Keratinocyte (primary cell): ENCODE data around the gene WDR27. TPM values are rescaled to one million over a fixed set of nuclear protein-coding genes. Genes with fewer than 3 reads are reported as not detected.

Experiments
- DNase-seq: peaks from one replicate; pipeline ENCODE4 v3.0.0-alpha.2; 2011; ENCODE audit warnings: low read depth, missing footprints, low spot score
- FAIRE-seq: peaks from 2 replicates; lab custom pipeline; 2011; peaks lifted over from hg19 to GRCh38; lab: Jason Lieb, UNC
- H2AFZ ChIP-seq: 2 replicates; pipeline ENCODE4 v1.6.0; 2012; ENCODE audit warnings: low read length, control low read depth, inconsistent platforms; ENCODE audit not compliant: control insufficient read depth
- H3K27ac ChIP-seq: 2 replicates; pipeline ENCODE4 v1.5.1; 2011; ENCODE audit warnings: low read length; ENCODE audit not compliant: control insufficient read depth, insufficient read depth
- H3K27me3 ChIP-seq: 3 replicates; pipeline ENCODE4 v1.6.0; 2011; ENCODE audit warnings: low read length; ENCODE audit not compliant: control insufficient read depth, insufficient read depth; ENCODE audit errors: extremely low read depth
- H3K36me3 ChIP-seq, 2 experiments: 2 replicates in 1 of 2; 3 replicates in 1 of 2; pipeline ENCODE4 v1.5.1; 2011; ENCODE audit warnings: low read length in 2 of 2, mild to moderate bottlenecking in 1 of 2; ENCODE audit not compliant: control insufficient read depth in 2 of 2, insufficient read depth in 2 of 2; ENCODE audit errors: extremely low read depth in 1 of 2
- H3K4me1 ChIP-seq: 3 replicates; pipeline ENCODE4 v1.5.1; 2011; ENCODE audit warnings: low read length; ENCODE audit not compliant: control insufficient read depth, insufficient read depth; ENCODE audit errors: extremely low read depth
- H3K4me2 ChIP-seq: 3 replicates; pipeline ENCODE4 v1.6.0; 2011; ENCODE audit warnings: low read depth, low read length; ENCODE audit not compliant: control insufficient read depth, insufficient read depth; ENCODE audit errors: extremely low read depth
- H3K4me3 ChIP-seq, 3 experiments: fragments of 200-600 bp in 1 of 3; sonication (generic) in 1 of 3; 2 replicates in 2 of 3; 3 replicates in 1 of 3; pipeline ENCODE4 v1.5.1; 2011 to 2016; ENCODE audit warnings: low read length in 3 of 3, mild to moderate bottlenecking in 3 of 3, control low read depth in 2 of 3, inconsistent platforms in 1 of 3, low read depth in 1 of 3, mixed read lengths in 1 of 3, mixed run types in 1 of 3, moderate library complexity in 1 of 3; ENCODE audit not compliant: control insufficient read depth in 2 of 3, insufficient read depth in 2 of 3; ENCODE audit errors: extremely low read depth in 1 of 3
- H3K79me2 ChIP-seq: 2 replicates; pipeline ENCODE4 v1.6.0; 2012; ENCODE audit warnings: low read length; ENCODE audit not compliant: control insufficient read depth, insufficient read depth
- H3K9ac ChIP-seq: 3 replicates; pipeline ENCODE4 v1.6.0; 2011; ENCODE audit warnings: low read length; ENCODE audit not compliant: control insufficient read depth, insufficient read depth; ENCODE audit errors: extremely low read depth
- H3K9me1 ChIP-seq: 3 replicates; pipeline ENCODE4 v1.6.0; 2011; ENCODE audit warnings: low read length; ENCODE audit not compliant: control insufficient read depth, insufficient read depth; ENCODE audit errors: extremely low read depth
- H3K9me3 ChIP-seq: 2 replicates; pipeline ENCODE4 v1.5.1; 2012; ENCODE audit warnings: low read depth, low read length; ENCODE audit not compliant: control insufficient read depth
- H4K20me1 ChIP-seq: 3 replicates; pipeline ENCODE4 v1.6.0; 2011; ENCODE audit warnings: low read length; ENCODE audit not compliant: control insufficient read depth, insufficient read depth; ENCODE audit errors: extremely low read depth
- CTCF ChIP-seq, 3 experiments: IDR thresholded peaks in 1 of 3; conservative IDR thresholded peaks in 1 of 3; optimal IDR thresholded peaks in 1 of 3; 2 replicates in 2 of 3; 3 replicates in 1 of 3; pipeline versions ENCODE3 to v1.5.1; 2011; ENCODE audit warnings: low read length in 3 of 3, mild to moderate bottlenecking in 3 of 3, moderate library complexity in 2 of 3, control low read depth in 1 of 3, inconsistent platforms in 1 of 3; ENCODE audit not compliant: insufficient read depth in 2 of 3; ENCODE audit errors: extremely low read depth in 1 of 3
- EZH2 ChIP-seq: IDR thresholded peaks from one replicate; pipeline ENCODE4 v1.6.1; 2012; ENCODE audit warnings: inconsistent platforms, mild to moderate bottlenecking, low read length, moderate library complexity
- dilution Hi-C: fragments of 300-500 bp; cut with MboI; formaldehyde crosslinking; loops from one replicate; pipeline ENCODE4 v1.7.0; 2020; ENCODE audit warnings: low sequenced_read_pairs; ENCODE audit not compliant: extremely low pct_ligation_motif_present
- polyA plus RNA-seq, 5 experiments: library from polyadenylated mRNA; depleted of rRNA in 3 of 5; stranded (reverse) in 3 of 5; stranded (forward) in 1 of 5; unstranded in 1 of 5; fragments of >200 nt; gene quantifications; 1 replicate in 1 of 5; 2 replicates in 3 of 5; 3 replicates in 1 of 5; pipeline versions ENCODE4 v1.2.1 to v1.2.3, GENCODE V29; 2011 to 2012; ENCODE audit warnings: missing spikeins in 2 of 5, low read depth in 1 of 5, low replicate concordance in 1 of 5

Gene WDR27
- polyA plus RNA-seq, 1 donor (not counting 4 experiments of a cell fraction or from before 2014, with no cell fraction given), result 17.8 TPM

GRCh38 chr6:169720207-169720855 is 18.5 kb upstream of the WDR27 start:
- Histone ChIP-seq H3K4me1 (peaks cover 19% of the 10 kb centered on the region), H3K36me3 (peaks cover 0 to 1% of the 10 kb centered on the region in 2 experiments), H3K27me3 (no peaks in the 10 kb centered on the region), H3K4me2 (no peak overlapping the region), H3K27ac (no peak overlapping the region), H2AFZ (no peak overlapping the region), H4K20me1 (peaks cover 2% of the 10 kb centered on the region), H3K79me2 (peaks cover 28% of the 10 kb centered on the region), H3K9me1 (no peaks in the 10 kb centered on the region), H3K4me3 (no peak overlapping the region), H3K9me3 (no peaks in the 10 kb centered on the region), H3K9ac (no peak overlapping the region)
- TF ChIP-seq CTCF (optimal IDR thresholded peaks at IDR 0.05 in 1 of 3, IDR thresholded peaks at IDR 0.05 in 1 of 3, conservative IDR thresholded peaks at IDR 0.05 in 1 of 3; ENCODE audit: extremely low read depth in 1 of 3, insufficient read depth in 2 of 3, low read length in 3 of 3), result peak in 1 of 3 experiments; percentile 11
- no peak for TF ChIP-seq EZH2
- dilution Hi-C loops, result no loop called here
- FAIRE-seq, result no peak
- no peak for DNase-seq

GRCh38 chr6:169719117-169719516 is 17.3 kb upstream of the WDR27 start:
- Histone ChIP-seq H3K9ac (no peak overlapping the region), H3K4me1 (peaks cover 15% of the 10 kb centered on the region), H3K27me3 (no peaks in the 10 kb centered on the region), H3K79me2 (peaks cover 28% of the 10 kb centered on the region), H4K20me1 (peaks cover 2% of the 10 kb centered on the region), H3K4me3 (no peak overlapping the region), H3K27ac (no peak overlapping the region), H2AFZ (no peak overlapping the region), H3K9me1 (no peaks in the 10 kb centered on the region), H3K9me3 (no peaks in the 10 kb centered on the region), H3K36me3 (peaks cover 1 to 8% of the 10 kb centered on the region in 2 experiments), H3K4me2 (no peak overlapping the region)
- no peak for TF ChIP-seq CTCF (optimal IDR thresholded peaks at IDR 0.05 in 1 of 3, IDR thresholded peaks at IDR 0.05 in 1 of 3, conservative IDR thresholded peaks at IDR 0.05 in 1 of 3; ENCODE audit: extremely low read depth in 1 of 3, insufficient read depth in 2 of 3, low read length in 3 of 3)
- no peak for TF ChIP-seq EZH2
- no peak for DNase-seq
- FAIRE-seq, result no peak
- dilution Hi-C loops, result no loop called here
